Panc1 (cell line): ENCODE data around the gene SLC66A1. TPM values are rescaled to one million over a fixed set of nuclear protein-coding genes. Genes with fewer than 3 reads are reported as not detected.

Source experiments
- ATAC-seq: fragments of 200-7000 bp; cut with Tn5 transposase; 2 replicates; pipeline ENCODE4 v1.9.1; 2020; ENCODE audit warnings: mild to moderate bottlenecking, moderate library complexity
- BruUV-seq: library from RNA; stranded (reverse); fragments of 400-500 nt; replicated peaks from 2 replicates; lab custom pipeline; 2021; lab: Mats Ljungman, UMichigan
- CTCF ChIA-PET: fragments of 300-600 bp; sonication (Branson Sonifier 250); formaldehyde crosslinking; loops from one replicate; lab custom pipeline; 2022; ENCODE audit warnings: antibody characterized with exemption; lab: Charles Lee
- POLR2A ChIA-PET: fragments of 300-600 bp; sonication (Branson Sonifier 250); formaldehyde crosslinking; loops from one replicate; lab custom pipeline; 2022; ENCODE audit warnings: antibody characterized with exemption; lab: Charles Lee
- DNase-seq: peaks from one replicate; pipeline ENCODE4 v3.0.0-alpha.2; 2010; ENCODE audit warnings: low read depth, low spot score
- H3K27ac ChIP-seq: 2 replicates; pipeline ENCODE4 v1.5.1; 2011; ENCODE audit warnings: mild to moderate bottlenecking, low read length, inconsistent platforms
- H3K27me3 ChIP-seq: fragments of 200-500 bp; sonication (Bioruptor generic); 2 replicates; pipeline ENCODE4 v1.6.0; 2014; ENCODE audit warnings: low read length, inconsistent platforms; ENCODE audit not compliant: control insufficient read depth, insufficient read depth
- H3K36me3 ChIP-seq: fragments of 200-500 bp; sonication (Bioruptor generic); 2 replicates; pipeline ENCODE4 v1.5.1; 2014; ENCODE audit warnings: inconsistent platforms, mild to moderate bottlenecking, low read length, moderate library complexity; ENCODE audit not compliant: control insufficient read depth, insufficient read depth
- H3K4me1 ChIP-seq: 2 replicates; pipeline ENCODE4 v1.5.1; 2011; ENCODE audit warnings: inconsistent platforms, mild to moderate bottlenecking, low read length, moderate library complexity; ENCODE audit not compliant: control insufficient read depth, insufficient read depth
- H3K4me3 ChIP-seq, 2 experiments: 2 replicates each; pipeline ENCODE4 v1.5.1; 2011 to 2012; ENCODE audit warnings: low read depth in 2 of 2, low read length in 2 of 2, mild to moderate bottlenecking in 2 of 2, inconsistent platforms in 1 of 2, moderate library complexity in 1 of 2
- H3K9me3 ChIP-seq: fragments of 200-500 bp; sonication (Bioruptor generic); 2 replicates; pipeline ENCODE4 v1.5.1; 2014; ENCODE audit warnings: low read depth, mild to moderate bottlenecking, inconsistent platforms, low read length, moderate library complexity; ENCODE audit not compliant: control insufficient read depth, insufficient read depth
- CTCF ChIP-seq: fragments of 450-650 bp; IDR thresholded peaks from 2 replicates; pipeline ENCODE4 v1.5.1; 2017; ENCODE audit warnings: mild to moderate bottlenecking
- POLR2AphosphoS5 ChIP-seq: IDR thresholded peaks from 2 replicates; pipeline ENCODE4 v1.6.1; 2012; ENCODE audit warnings: mild to moderate bottlenecking, low read depth, low read length, moderate library complexity
- REST ChIP-seq, 2 experiments: IDR thresholded peaks; 2 replicates each; pipeline ENCODE4 v1.6.1; 2011 to 2012; ENCODE audit warnings: low read depth in 2 of 2, control low read depth in 1 of 2, low read length in 1 of 2, mild to moderate bottlenecking in 1 of 2, moderate library complexity in 1 of 2; ENCODE audit not compliant: insufficient read depth in 1 of 2
- SIN3A ChIP-seq: IDR thresholded peaks from 2 replicates; pipeline ENCODE4 v1.6.1; 2012; ENCODE audit warnings: low read depth, mild to moderate bottlenecking, low read length, moderate library complexity, borderline replicate concordance; ENCODE audit not compliant: insufficient read depth
- TCF7L2 ChIP-seq: IDR thresholded peaks from 2 replicates; pipeline ENCODE4 v1.6.1; 2011; ENCODE audit warnings: mild to moderate bottlenecking, low read depth, low read length, inconsistent platforms
- in situ Hi-C: cut with HindIII; loops from 2 replicates; pipeline ENCODE4 v1.10.0; 2016; ENCODE audit warnings: low sequenced_read_pairs, low pct_unique_long_range_greater_than_20kb
- intact Hi-C: fragments of 100-400 bp; cut with micrococcal nuclease; formaldehyde crosslinking; loops from one replicate; pipeline ENCODE4 v1.10.0; 2022; ENCODE audit not compliant: unreplicated experiment
- total RNA-seq: library from RNA; stranded (reverse); gene quantifications from one replicate; pipeline ENCODE4 v1.2.1, GENCODE V29; 2021; ENCODE audit not compliant: unreplicated experiment

SLC66A1 gene
- total RNA-seq, 1 experiment from 2014 or later = 42.0 TPM

- TF ChIP-seq CTCF (no peak), SIN3A (no peak), POLR2AphosphoS5 (no peak; the same call in 1 of the 2 replicates), TCF7L2 (no peak), REST (IDR thresholded peaks at IDR 0.05; ENCODE audit: insufficient read depth in 1 of 2, low read depth in 2 of 2, low read length in 1 of 2) (no peak)
- peaks cover 2% of the 10 kb centered on the region; the same call in 1 of the 2 replicates for H3K36me3 ChIP-seq
- H3K27me3 ChIP-seq = no peaks in the 10 kb centered on the region
- no peak overlapping the region for H3K4me3 ChIP-seq
- ATAC-seq (no peak; the same call in 1 of the 2 replicates), DNase-seq (no peak)
- peaks cover 10% of the 10 kb centered on the region for H3K4me1 ChIP-seq
- no TSS peak for BruUV-seq
- ChIA-PET CTCF (no interaction called here), POLR2A (interaction anchor here (0.6 kb wide), 1 partner anchor 112 kb away, joined by 3 read pairs; no protein-coding TSS in a partner anchor)
- intact Hi-C loops = no loop called here
- H3K27ac ChIP-seq = no peak overlapping the region
- H3K9me3 ChIP-seq = no peaks in the 10 kb centered on the region
- in situ Hi-C loops = no loop called here
Measured at GRCh38 chr1:19370453-19371170, 58.5 kb downstream of the SLC66A1 start.

- TF ChIP-seq TCF7L2 (no peak), CTCF (no peak), REST (IDR thresholded peaks at IDR 0.05; ENCODE audit: insufficient read depth in 1 of 2, low read depth in 2 of 2, low read length in 1 of 2) (no peak), SIN3A (no peak), POLR2AphosphoS5 (no peak)
- H3K4me3 ChIP-seq = no peak overlapping the region
- DNase-seq (no peak), ATAC-seq (no peak)
- no peaks in the 10 kb centered on the region for H3K9me3 ChIP-seq
- in situ Hi-C loops = no loop called here
- ChIA-PET POLR2A (no interaction called here), CTCF (no interaction called here)
- H3K27ac ChIP-seq = no peak overlapping the region
- H3K27me3 ChIP-seq = no peaks in the 10 kb centered on the region
- intact Hi-C loops = no loop called here
- H3K36me3 ChIP-seq = peaks cover 3% of the 10 kb centered on the region
- no TSS peak for BruUV-seq
- peaks cover 10% of the 10 kb centered on the region for H3K4me1 ChIP-seq
Measured at GRCh38 chr1:19371226-19372135, 59.4 kb downstream of the SLC66A1 start.
